NCI-H2227 treated with DMSO at 0.1 percent for 48 hours (cell line): ENCODE data around the gene TUBA1C.
"Not testable (repeated sequence)": the region's sequence is repeated elsewhere in the genome, so short reads cannot be mapped to it uniquely, and the experiment has no call there.

Source experiments
- DNase-seq: peaks from one replicate; lab custom pipeline; 2025; lab: John Stamatoyannopoulos, UW

The TUBA1C gene

GRCh38 chr12:49264873-49265792 lies at the start of gene TUBA1C:
TUBA1C (plus strand) TSS chr12:49265082; CDS start chr12:49265182, 100 bp downstream.
- peak; percentile 71 for DNase-seq

- DNase-seq = peak; percentile 91
Observed at GRCh38 chr12:49219417-49220026, 45.4 kb upstream of the TUBA1C start.

DNA sequence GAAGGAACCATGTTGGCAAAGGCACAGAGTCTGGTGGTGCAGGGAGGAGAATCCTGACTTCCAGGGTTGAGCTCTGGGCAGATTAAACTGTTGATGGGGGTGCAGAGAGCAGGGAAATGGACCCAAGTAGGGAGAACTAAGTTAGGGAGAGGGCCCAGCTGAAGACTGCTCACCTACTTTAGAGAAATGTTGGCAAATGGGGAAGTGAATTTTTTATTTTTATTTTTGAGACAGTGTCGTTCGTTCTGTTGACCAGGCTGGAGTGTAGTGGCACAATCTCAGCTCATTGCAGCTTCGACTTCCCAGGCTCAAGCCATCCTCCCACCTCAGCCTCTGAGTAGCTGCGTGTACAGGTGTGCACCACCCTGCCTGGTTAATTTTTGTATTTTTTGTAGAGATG lies 43.9 kb upstream of the TUBA1C start:
- no peak for DNase-seq

GRCh38 chr12:49223122-49223521 lies 41.8 kb upstream of the TUBA1C start:
- DNase-seq = no peak

DNA sequence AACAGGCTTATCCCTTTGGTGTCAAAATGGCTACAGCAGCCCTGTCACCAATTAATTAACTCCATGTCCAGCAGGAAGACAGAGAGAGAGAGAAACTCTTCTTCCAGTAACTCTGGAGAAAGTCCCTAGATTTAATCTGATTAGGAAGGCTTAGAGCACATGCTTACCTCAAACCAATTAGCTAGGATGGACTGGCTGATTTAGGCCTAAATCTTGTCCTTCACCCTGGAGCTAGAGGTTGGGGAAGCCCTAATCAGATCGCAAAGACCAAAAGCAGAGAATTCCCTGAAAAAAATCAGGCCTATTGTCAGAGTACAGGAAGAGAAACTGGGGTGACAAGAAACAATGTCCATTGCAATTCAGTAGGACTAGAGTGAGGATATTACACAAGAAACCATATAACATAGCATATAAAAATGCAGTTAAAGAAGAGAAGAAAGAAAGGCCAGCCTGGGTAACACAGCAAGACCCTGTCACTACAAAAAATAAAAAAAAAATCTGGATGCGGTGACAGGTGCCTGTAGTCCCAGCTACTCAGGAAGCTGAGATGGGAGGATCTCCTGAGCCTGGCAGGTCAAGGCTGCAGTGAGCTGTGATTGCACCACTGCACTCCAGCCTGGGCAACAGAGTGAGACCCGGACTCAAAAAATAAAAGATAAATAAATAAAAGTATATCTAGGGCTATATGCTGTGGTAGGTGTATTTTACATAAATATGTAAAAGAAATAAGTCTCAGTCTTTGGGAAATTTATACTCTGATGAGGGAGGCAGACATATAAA lies 41.1 kb upstream of the TUBA1C start:
- no peak for DNase-seq

GRCh38 chr12:49225576-49226166 lies 39.2 kb upstream of the TUBA1C start:
- no peak for DNase-seq

DNA sequence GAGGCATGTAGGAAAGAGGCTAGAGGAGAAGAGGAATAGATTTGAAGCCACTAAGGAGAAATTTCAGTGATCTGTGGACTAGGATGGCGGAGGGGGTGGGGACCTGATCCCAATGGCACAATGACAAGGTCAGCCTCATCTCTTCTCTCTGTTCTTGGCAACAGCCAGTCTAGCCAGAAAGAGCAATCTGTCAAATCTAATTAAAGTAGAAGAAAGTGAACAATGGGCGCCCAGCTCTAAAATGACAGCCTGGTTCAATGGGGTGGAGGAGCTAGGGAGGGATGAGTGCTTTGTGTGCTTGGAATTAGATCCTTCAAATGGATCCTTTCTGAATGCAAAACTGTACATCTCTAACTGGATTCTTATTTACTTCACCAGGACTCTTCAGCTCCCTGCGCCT lies 37.2 kb upstream of the TUBA1C start:
- peak; percentile 73 for DNase-seq

DNA sequence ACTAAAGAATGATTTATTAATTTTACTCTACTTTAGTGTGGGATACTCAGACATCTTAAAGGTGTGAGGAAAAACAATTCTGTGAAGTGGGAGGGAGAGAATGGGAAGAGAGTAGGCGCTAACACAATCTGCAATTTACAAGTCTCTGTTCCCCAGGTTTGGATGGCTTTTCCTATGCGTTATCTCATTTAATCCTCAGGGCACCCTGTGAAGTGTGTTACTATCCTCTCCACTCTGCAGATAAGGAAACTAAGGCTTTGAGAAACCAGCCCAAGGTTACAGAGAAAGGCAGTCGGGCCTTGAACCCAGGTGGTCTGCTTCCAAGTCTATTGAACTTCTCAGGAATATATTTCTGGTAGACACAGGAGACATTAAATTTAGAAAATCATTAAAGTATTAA lies 36.2 kb upstream of the TUBA1C start:
- DNase-seq = no peak

DNA sequence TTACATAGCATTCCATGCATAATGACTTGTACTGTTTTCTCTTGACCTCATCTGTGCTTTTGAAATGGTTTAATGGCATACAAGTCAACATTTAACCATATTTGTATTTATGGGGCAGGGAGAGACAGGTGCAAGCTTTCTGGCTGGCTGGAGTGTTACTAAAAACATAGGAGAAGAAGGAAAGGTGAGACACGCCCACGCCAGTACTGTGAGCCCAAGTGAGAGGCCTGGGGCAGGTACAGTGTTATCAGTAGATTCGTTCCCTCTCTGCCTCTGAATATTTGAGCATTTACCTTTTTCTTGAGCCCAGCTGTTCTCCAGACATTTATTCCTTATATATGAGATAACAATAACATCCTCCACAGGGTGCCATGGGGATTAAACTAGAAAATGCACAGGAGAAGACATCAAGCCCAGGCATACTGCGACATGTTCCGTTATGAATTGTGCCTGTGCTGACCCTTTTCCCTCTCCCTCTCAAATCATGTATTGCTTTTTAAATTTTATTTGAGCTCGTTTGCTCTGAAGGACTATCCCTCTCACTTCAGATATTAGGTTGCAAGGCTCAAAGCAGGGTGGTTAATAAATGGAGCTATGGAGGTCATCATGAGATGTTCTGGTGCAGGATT lies 34.6 kb upstream of the TUBA1C start:
- no peak for DNase-seq

- no peak for DNase-seq
Observed at GRCh38 chr12:49230805-49231194, 34.1 kb upstream of the TUBA1C start.

DNA sequence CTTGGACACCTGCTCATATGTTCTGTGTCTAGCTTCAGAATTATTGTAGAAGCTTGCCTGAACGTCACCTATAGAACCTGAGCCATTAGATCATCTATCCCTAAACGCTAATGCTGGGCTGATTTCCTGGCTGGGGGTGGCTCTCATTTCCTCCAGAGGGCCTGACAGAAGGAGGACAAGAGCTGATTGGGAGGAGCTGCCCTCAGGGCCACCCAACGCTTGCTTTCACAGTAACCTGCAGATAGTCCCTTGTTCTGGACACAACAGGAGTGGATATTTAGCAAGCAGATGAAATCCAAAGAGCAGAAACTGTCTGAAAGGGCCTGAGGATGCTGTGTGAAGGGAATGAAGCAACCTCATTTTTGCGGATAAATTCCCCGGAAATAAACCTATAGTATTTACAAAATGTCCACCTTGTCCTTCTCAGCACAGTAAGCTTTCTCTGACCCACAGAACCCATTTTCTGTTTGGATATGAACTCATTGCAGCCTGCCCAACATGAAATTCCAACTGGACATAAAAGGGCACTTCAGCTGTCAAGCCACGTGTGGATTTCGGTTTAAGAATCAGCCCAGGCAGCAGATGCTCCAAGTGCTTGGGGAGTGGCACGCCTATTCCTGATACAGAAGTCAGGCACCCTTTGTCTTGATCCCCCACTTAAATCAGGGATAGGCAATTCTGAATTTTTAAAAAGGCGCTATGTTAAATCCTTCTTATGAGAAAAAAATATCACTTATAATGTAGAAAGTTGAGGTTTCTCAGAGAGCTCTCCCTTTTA lies 32.8 kb upstream of the TUBA1C start:
- peak; percentile 46 for DNase-seq

DNA sequence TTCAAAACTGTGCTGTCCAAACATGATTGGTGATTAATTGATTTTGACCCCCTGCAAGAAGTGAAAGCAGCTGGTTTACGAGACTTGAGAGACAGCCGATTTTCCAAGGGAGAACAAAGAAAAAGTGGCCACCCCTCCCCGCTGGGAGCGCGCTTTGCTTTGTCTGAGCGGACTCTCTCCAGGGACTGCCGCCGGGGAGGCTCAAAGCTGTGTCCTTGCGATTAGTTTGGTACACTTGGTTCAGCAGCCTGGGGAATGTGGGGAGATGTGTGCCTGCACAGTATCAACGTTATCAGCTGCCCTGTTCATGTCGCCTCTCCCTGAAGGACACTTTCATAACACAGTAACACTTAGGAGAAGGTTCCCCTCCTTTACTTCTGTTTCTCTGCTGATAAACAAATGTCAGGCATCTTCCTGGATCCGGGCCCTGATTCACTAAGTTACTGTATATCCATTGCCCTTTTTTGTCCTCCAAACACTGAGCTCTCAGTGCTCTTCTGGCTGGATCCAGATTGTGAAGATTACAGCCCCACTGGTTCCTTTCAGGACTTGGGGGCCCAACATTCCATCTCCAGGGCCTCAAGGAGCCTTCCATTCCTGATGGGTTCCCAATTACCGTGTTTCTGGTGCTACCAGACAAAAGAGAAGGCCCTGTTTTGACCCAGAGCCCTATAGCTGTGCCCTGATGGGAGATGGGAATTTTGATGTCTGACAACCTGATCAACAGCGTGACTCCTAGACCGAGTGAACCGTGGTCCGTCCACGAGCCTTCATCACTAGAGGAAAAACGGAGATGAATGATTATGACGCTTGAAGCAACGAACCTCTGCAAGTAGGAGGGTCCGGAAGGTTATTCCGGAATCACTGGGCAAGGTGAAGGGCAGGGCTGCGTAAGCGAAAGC lies 31.7 kb upstream of the TUBA1C start:
- peak; percentile 62 for DNase-seq

- DNase-seq = peak; percentile 52
Observed at GRCh38 chr12:49233842-49234526, 30.9 kb upstream of the TUBA1C start.

GRCh38 chr12:49236423-49236822 lies 28.5 kb upstream of the TUBA1C start:
- DNase-seq = no peak

- no peak for DNase-seq
Observed at GRCh38 chr12:49243631-49244030, 21.3 kb upstream of the TUBA1C start.

DNA sequence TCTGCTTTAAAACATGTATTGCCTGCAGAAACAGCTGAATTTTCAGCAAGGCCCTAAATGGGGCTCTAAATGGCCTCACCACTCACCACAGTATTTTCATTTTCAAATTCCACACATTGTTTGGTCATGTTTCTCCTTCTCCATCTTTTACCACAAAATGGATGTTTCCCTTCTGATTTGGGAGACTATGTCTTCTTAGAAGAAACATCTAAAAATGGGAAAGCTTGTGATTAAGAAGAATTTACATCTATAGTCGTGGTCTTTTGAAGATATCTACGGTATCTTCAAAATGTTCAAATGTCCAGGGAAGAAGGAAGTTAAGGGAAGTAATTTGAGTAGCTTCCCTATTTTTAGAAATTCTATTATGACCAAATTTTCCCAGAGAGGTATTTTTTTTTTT lies 20.7 kb upstream of the TUBA1C start:
- DNase-seq = no peak

DNA sequence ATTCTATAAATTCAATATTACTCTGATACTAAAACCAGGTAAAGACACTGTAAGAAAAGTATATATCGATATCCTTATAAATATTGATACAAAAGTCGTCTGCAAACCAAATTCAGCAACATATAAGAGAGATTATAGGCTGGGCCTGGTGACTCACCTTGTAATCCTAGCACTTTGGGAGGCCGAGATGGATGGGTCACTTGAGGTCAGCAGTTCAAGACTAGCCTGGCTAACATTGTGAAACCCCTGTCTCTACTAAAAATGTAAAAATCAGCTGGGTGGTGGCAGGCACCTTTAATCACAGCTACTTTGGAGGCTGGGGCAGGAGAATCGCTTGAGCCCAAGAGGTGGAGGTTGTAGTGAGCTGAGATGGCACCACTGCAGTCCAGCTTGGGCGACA lies 13.5 kb upstream of the TUBA1C start:
- no peak for DNase-seq

- DNase-seq = no peak
Observed at GRCh38 chr12:49253033-49253623, 11.8 kb upstream of the TUBA1C start.

DNA sequence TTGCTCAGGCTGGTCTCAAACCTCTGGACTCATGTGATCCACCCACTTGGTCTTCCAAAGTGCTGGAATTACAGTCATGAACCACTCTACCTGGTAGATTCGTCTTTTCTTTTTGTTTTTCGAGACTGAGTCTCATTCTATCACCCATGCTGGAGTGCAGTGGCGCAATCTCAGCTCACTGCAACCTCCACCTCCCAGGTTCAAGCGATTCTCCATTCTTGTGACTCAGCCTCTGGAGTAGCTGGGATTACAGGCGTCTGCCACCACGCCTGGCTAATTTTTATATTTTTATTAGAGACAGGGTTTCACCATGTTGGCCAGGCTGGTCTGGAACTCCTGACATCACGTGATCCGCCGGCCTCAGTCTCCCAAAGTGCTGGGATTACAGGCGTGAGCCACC lies 9.4 kb upstream of the TUBA1C start:
- not testable (repeated sequence) for DNase-seq
